OCI-LY7 (cell line): Measurements from ENCODE around the gene TDRD12. TPM values are rescaled to one million over a fixed set of nuclear protein-coding genes. Genes with fewer than 3 reads are reported as not detected.

Experiments used
- BruUV-seq: library from RNA; stranded (reverse); fragments of 400-500 nt; replicated peaks from 2 replicates; lab custom pipeline; 2021; lab: Mats Ljungman, UMichigan
- CTCF ChIA-PET: fragments of 300-600 bp; sonication (Branson Sonifier 250); formaldehyde crosslinking; loops from one replicate; lab custom pipeline; 2022; ENCODE audit warnings: antibody characterized with exemption; ENCODE audit not compliant: unreplicated experiment; lab: Charles Lee
- POLR2A ChIA-PET: fragments of 300-600 bp; sonication (Branson Sonifier 250); formaldehyde crosslinking; loops from one replicate; lab custom pipeline; 2022; ENCODE audit warnings: antibody characterized with exemption; lab: Charles Lee
- DNase-seq: peaks from one replicate; pipeline ENCODE4 v3.0.0-alpha.2; 2015; ENCODE audit warnings: low spot score
- H2AFZ ChIP-seq: fragments of 200-600 bp; sonication (generic), shearing (Covaris generic); 2 replicates; pipeline ENCODE4 v1.6.1; 2014; ENCODE audit warnings: mild to moderate bottlenecking, antibody characterized with exemption, low read length, moderate library complexity
- H3K27ac ChIP-seq: fragments of 200-600 bp; sonication (generic); 2 replicates; pipeline ENCODE4 v1.5.1; 2014; ENCODE audit warnings: mixed run types, low read depth, mild to moderate bottlenecking, moderate library complexity, low read length, inconsistent platforms; ENCODE audit not compliant: poor library complexity, severe bottlenecking
- H3K36me3 ChIP-seq: fragments of 200-600 bp; sonication (generic); 2 replicates; pipeline ENCODE4 v1.6.1; 2014; ENCODE audit warnings: mild to moderate bottlenecking, antibody characterized with exemption, low read length, moderate library complexity, mixed read lengths; ENCODE audit not compliant: insufficient read depth
- H3K4me1 ChIP-seq: fragments of 200-600 bp; sonication (generic); 2 replicates; pipeline ENCODE4 v1.5.1; 2014; ENCODE audit warnings: mild to moderate bottlenecking, low read length; ENCODE audit not compliant: insufficient read depth, poor library complexity, severe bottlenecking
- H3K4me2 ChIP-seq: fragments of 200-600 bp; sonication (generic); 2 replicates; pipeline ENCODE4 v1.6.1; 2014; ENCODE audit warnings: mild to moderate bottlenecking, low read length
- H3K4me3 ChIP-seq: fragments of 200-600 bp; sonication (generic); 2 replicates; pipeline ENCODE4 v1.5.1; 2014; ENCODE audit warnings: mild to moderate bottlenecking, low read depth, low read length; ENCODE audit not compliant: poor library complexity, severe bottlenecking
- H3K79me2 ChIP-seq: fragments of 200-600 bp; sonication (generic); 2 replicates; pipeline ENCODE4 v1.6.1; 2016; ENCODE audit warnings: low read depth, mild to moderate bottlenecking, low read length, moderate library complexity, mixed read lengths; ENCODE audit not compliant: insufficient read depth
- H3K9me2 ChIP-seq: fragments of 200-600 bp; sonication (generic); 2 replicates; pipeline ENCODE4 v1.6.1; 2016; ENCODE audit warnings: mild to moderate bottlenecking, low read length, mixed read lengths; ENCODE audit not compliant: insufficient read depth
- H3K9me3 ChIP-seq: fragments of 200-600 bp; sonication (generic); 2 replicates; pipeline ENCODE4 v1.6.1; 2014; ENCODE audit warnings: mild to moderate bottlenecking, mixed run types, low read length, mixed read lengths
- H4K20me1 ChIP-seq: fragments of 200-600 bp; sonication (generic); 2 replicates; pipeline ENCODE4 v1.6.1; 2014; ENCODE audit warnings: mild to moderate bottlenecking, antibody characterized with exemption, low read length, moderate library complexity, mixed read lengths; ENCODE audit not compliant: insufficient read depth
- CTCF ChIP-seq: fragments of 200-600 bp; sonication (generic); conservative IDR thresholded peaks from 2 replicates; pipeline ENCODE4 v1.5.1; 2014; ENCODE audit warnings: mild to moderate bottlenecking, antibody characterized with exemption, low read length, moderate library complexity, mixed read lengths
- EZH2phosphoT487 ChIP-seq: fragments of 200-600 bp; sonication (generic); IDR thresholded peaks from 2 replicates; pipeline ENCODE4 v1.6.1; 2018; ENCODE audit warnings: low read depth, borderline replicate concordance, mild to moderate bottlenecking, mixed run types, antibody characterized with exemption, low read length, moderate library complexity, mixed read lengths
- intact Hi-C: fragments of 100-400 bp; cut with micrococcal nuclease; formaldehyde crosslinking; loops from one replicate; pipeline ENCODE4 v1.10.0; 2022; ENCODE audit not compliant: unreplicated experiment
- total RNA-seq, 2 experiments: library from RNA; depleted of rRNA in 1 of 2; stranded (reverse); fragments of >200 nt in 1 of 2; shearing (Covaris generic) in 1 of 2; gene quantifications; 2 replicates each; pipeline ENCODE4 v1.2.3, GENCODE V29; 2014 to 2022

Gene TDRD12
- total RNA-seq, 2 experiments from 2014 or later, result not detected

- intact Hi-C loops, result no loop called here
- Histone ChIP-seq H3K9me3 (no peaks in the 10 kb centered on the region), H3K79me2 (no peaks in the 10 kb centered on the region), H4K20me1 (no peaks in the 10 kb centered on the region), H2AFZ (no peak overlapping the region), H3K4me3 (no peak overlapping the region), H3K9me2 (no peaks in the 10 kb centered on the region), H3K4me2 (no peak overlapping the region), H3K36me3 (no peaks in the 10 kb centered on the region), H3K27ac (no peak overlapping the region), H3K4me1 (no peaks in the 10 kb centered on the region)
- TF ChIP-seq EZH2phosphoT487, result no peak
- no peak for TF ChIP-seq CTCF
- ChIA-PET CTCF (no interaction called here), POLR2A (interaction anchor here (0.6 kb wide), 1 partner anchor 646 kb away, joined by 3 read pairs; no protein-coding TSS in a partner anchor)
- no peak for DNase-seq
- BruUV-seq, result no TSS peak
Measured at GRCh38 chr19:32809254-32809653, 89.7 kb downstream of the TDRD12 start.

DNA sequence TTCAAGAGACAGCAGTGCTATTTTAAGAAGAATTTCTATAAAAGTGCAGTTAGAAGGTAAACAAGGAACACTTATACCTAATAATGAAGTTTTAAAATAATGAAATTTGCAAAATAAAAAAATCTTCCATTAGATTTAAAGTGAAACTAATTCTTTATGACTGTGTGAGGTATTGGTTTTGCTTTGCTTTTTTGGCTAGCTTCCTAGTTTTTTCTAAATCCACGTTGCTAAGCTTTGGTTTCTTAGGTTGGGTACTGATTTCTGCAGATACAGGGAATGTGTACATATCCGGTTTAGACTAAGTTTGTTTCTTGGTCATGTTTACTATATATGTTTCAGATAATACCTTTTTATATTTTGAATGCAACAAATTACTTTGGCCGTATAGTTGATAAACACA is 90.2 kb downstream of the TDRD12 start:
- ChIA-PET POLR2A (interaction anchor here (0.6 kb wide), 1 partner anchor 646 kb away, joined by 3 read pairs; no protein-coding TSS in a partner anchor), CTCF (no interaction called here)
- Histone ChIP-seq H3K36me3 (no peaks in the 10 kb centered on the region), H3K4me1 (no peaks in the 10 kb centered on the region), H3K4me3 (no peak overlapping the region), H4K20me1 (no peaks in the 10 kb centered on the region), H3K9me2 (no peaks in the 10 kb centered on the region), H2AFZ (no peak overlapping the region), H3K4me2 (no peak overlapping the region), H3K27ac (no peak overlapping the region), H3K79me2 (no peaks in the 10 kb centered on the region), H3K9me3 (no peaks in the 10 kb centered on the region)
- TF ChIP-seq CTCF, result no peak
- no peak for TF ChIP-seq EZH2phosphoT487
- no TSS peak for BruUV-seq
- intact Hi-C loops, result no loop called here
- no peak for DNase-seq

DNA sequence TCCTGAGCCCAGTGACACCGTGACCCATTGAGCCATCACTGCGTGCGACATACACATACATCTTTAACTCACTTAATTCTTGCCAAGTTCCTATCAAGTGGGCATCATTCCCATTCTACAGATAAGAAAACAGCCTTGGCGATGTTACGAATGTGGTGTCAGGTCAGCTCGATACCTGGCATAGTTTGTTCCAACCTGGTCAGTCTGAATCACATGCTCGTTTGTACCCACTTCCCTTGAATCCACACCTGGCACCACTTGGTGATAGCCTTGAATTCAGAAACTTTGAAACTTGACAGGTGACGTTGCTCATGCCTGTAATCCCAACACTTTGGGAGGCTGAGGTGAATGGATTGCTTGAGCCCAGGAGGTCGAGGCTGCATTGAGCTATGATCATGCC is 90.9 kb downstream of the TDRD12 start:
- TF ChIP-seq EZH2phosphoT487, result no peak
- TF ChIP-seq CTCF, result no peak
- no peak overlapping the region for H3K27ac ChIP-seq
- CTCF ChIA-PET, result no interaction called here
- DNase-seq, result no peak
- no TSS peak for BruUV-seq
- no peaks in the 10 kb centered on the region for H3K9me3 ChIP-seq
- no peaks in the 10 kb centered on the region for H3K9me2 ChIP-seq
- H3K4me3 ChIP-seq, result no peak overlapping the region
- POLR2A ChIA-PET, result no interaction called here
- no peak overlapping the region for H2AFZ ChIP-seq
- H3K4me1 ChIP-seq, result no peaks in the 10 kb centered on the region
- no peaks in the 10 kb centered on the region for H4K20me1 ChIP-seq
- no peak overlapping the region for H3K4me2 ChIP-seq
- no peaks in the 10 kb centered on the region for H3K36me3 ChIP-seq
- H3K79me2 ChIP-seq, result no peaks in the 10 kb centered on the region
- intact Hi-C loops, result no loop called here
